CD14-positive monocyte (primary cell): ENCODE data around the gene INPPL1. TPM values are rescaled to one million over a fixed set of nuclear protein-coding genes. Genes with fewer than 3 reads are reported as not detected.
A peak's percentile ranks its signal among the peaks of the same experiment; 100 is the strongest.
"Not testable (repeated sequence)": the region's sequence is repeated elsewhere in the genome, so short reads cannot be mapped to it uniquely, and the experiment has no call there.

Experiments used
- DNase-seq, 3 donors: peaks; one replicate each; pipeline ENCODE4 v3.0.0-alpha.2; 2011 to 2022
- H2AFZ ChIP-seq: 2 replicates; pipeline ENCODE4 v1.6.0; 2012; ENCODE audit warnings: mild to moderate bottlenecking, low read depth, low read length, inconsistent platforms; ENCODE audit not compliant: insufficient read depth, poor library complexity, severe bottlenecking
- H3K27ac ChIP-seq, 2 donors: 1 replicate in 1 of 2; 2 replicates in 1 of 2; pipeline ENCODE4 v1.5.1; 2012 to 2013; ENCODE audit warnings: low read length in 2 of 2, control low read depth in 1 of 2, inconsistent platforms in 1 of 2, low read depth in 1 of 2, mild to moderate bottlenecking in 1 of 2
- H3K27me3 ChIP-seq, 2 donors: one replicate each; pipeline versions ENCODE4 v1.6.0 to v1.6.1; 2011 to 2013; ENCODE audit warnings: low read length in 2 of 2; ENCODE audit not compliant: control insufficient read depth in 2 of 2, insufficient read depth in 2 of 2
- H3K36me3 ChIP-seq, 2 donors: replicated peaks in 1 of 2; 1 replicate in 1 of 2; 2 replicates in 1 of 2; pipeline versions ENCODE4 v1.5.1 to v1.6.1; 2012 to 2013; ENCODE audit warnings: low read length in 2 of 2, control low read depth in 1 of 2, inconsistent platforms in 1 of 2, mild to moderate bottlenecking in 1 of 2; ENCODE audit not compliant: insufficient read depth in 2 of 2, control insufficient read depth in 1 of 2
- H3K4me1 ChIP-seq, 2 donors: 1 replicate in 1 of 2; 2 replicates in 1 of 2; pipeline versions ENCODE4 v1.5.1 to v1.6.1; 2012 to 2013; ENCODE audit warnings: low read length in 2 of 2, control low read depth in 1 of 2, inconsistent platforms in 1 of 2, mild to moderate bottlenecking in 1 of 2, moderate library complexity in 1 of 2; ENCODE audit not compliant: insufficient read depth in 2 of 2, control insufficient read depth in 1 of 2
- H3K4me2 ChIP-seq: replicated peaks from 2 replicates; pipeline ENCODE3; 2012; ENCODE audit warnings: low read length, moderate library complexity, mild to moderate bottlenecking; ENCODE audit not compliant: poor library complexity, severe bottlenecking; ENCODE audit errors: extremely low read depth
- H3K4me3 ChIP-seq, 3 experiments: fragments of 200-600 bp in 1 of 3; sonication (generic) in 1 of 3; replicated peaks in 1 of 3; 1 replicate in 2 of 3; 2 replicates in 1 of 3; pipeline ENCODE4 v1.5.1; 2011 to 2013; ENCODE audit warnings: low read length in 3 of 3, mild to moderate bottlenecking in 3 of 3, control low read depth in 2 of 3, low read depth in 2 of 3, inconsistent platforms in 1 of 3, moderate library complexity in 1 of 3
- H3K79me2 ChIP-seq: 2 replicates; pipeline ENCODE4 v1.6.0; 2012; ENCODE audit warnings: mild to moderate bottlenecking, control low read depth, inconsistent platforms, low read length, moderate library complexity; ENCODE audit not compliant: insufficient read depth
- H3K9ac ChIP-seq: 2 replicates; pipeline ENCODE4 v1.6.0; 2017; ENCODE audit warnings: low read length, mild to moderate bottlenecking; ENCODE audit not compliant: insufficient read depth, poor library complexity, severe bottlenecking
- H3K9me3 ChIP-seq, 2 donors: replicated peaks in 1 of 2; 1 replicate in 1 of 2; 2 replicates in 1 of 2; pipeline versions ENCODE4 v1.5.1 to v1.6.1; 2012 to 2013; ENCODE audit warnings: low read length in 2 of 2, control low read depth in 1 of 2; ENCODE audit not compliant: control insufficient read depth in 1 of 2, insufficient read depth in 1 of 2
- H4K20me1 ChIP-seq: 2 replicates; pipeline ENCODE4 v1.6.0; 2012; ENCODE audit warnings: mild to moderate bottlenecking, low read length, control low read depth, moderate library complexity; ENCODE audit not compliant: insufficient read depth
- H3K27ac Mint-ChIP-seq, 7 donors: one replicate each; pipeline ENCODE4 v1.8.0; 2020; ENCODE audit warnings: mild to moderate bottlenecking in 7 of 7, mixed read lengths in 7 of 7, moderate library complexity in 6 of 7, inconsistent platforms in 2 of 7
- H3K27me3 Mint-ChIP-seq, 3 donors: one replicate each; pipeline ENCODE4 v1.8.0; 2021 to 2022; ENCODE audit warnings: low read depth in 3 of 3, mild to moderate bottlenecking in 3 of 3, mixed read lengths in 3 of 3, moderate library complexity in 3 of 3, inconsistent platforms in 1 of 3
- H3K36me3 Mint-ChIP-seq, 2 donors: one replicate each; pipeline ENCODE4 v1.8.0; 2020; ENCODE audit warnings: mixed read lengths in 2 of 2, inconsistent platforms in 1 of 2, mild to moderate bottlenecking in 1 of 2
- H3K4me1 Mint-ChIP-seq: one replicate; pipeline ENCODE4 v1.8.0; 2020; ENCODE audit warnings: mild to moderate bottlenecking, mixed read lengths
- H3K4me3 Mint-ChIP-seq, 2 donors: one replicate each; pipeline ENCODE4 v1.8.0; 2020; ENCODE audit warnings: mild to moderate bottlenecking in 2 of 2, mixed read lengths in 2 of 2, moderate library complexity in 1 of 2
- H3K9me3 Mint-ChIP-seq, 7 donors: one replicate each; pipeline ENCODE4 v1.8.0; 2020 to 2022; ENCODE audit warnings: mixed read lengths in 7 of 7, mild to moderate bottlenecking in 6 of 7, moderate library complexity in 6 of 7, inconsistent platforms in 2 of 7
- WGBS: methylation state at CpG from one replicate; pipeline ENCODE4 v1.1.5; 2013; ENCODE audit warnings: missing lambda C conversion rate; ENCODE audit not compliant: insufficient coverage; 5-methylcytosine and 5-hydroxymethylcytosine counted together
- intact Hi-C, 2 donors: fragments of 100-400 bp; cut with micrococcal nuclease; formaldehyde crosslinking; loops; one replicate each; pipeline versions ENCODE4 v1.15.0 to v1.15.1; 2023
- polyA plus RNA-seq, 3 donors: library from polyadenylated mRNA; depleted of rRNA in 1 of 3; unstranded in 2 of 3; stranded (reverse) in 1 of 3; fragments of 300-500 nt in 2 of 3; fragments of >200 nt in 1 of 3; fragmentation: Illumina TruSeq in 2 of 3; gene quantifications; 1 replicate in 2 of 3; 2 replicates in 1 of 3; pipeline ENCODE4 v1.2.3, GENCODE V29; 2012 to 2021
- TF ChIP-seq, protein P1 (sequence below): fragments of 200-600 bp; IDR thresholded peaks from one replicate; pipeline ENCODE4 v1.8.0; 2022; ENCODE audit warnings: antibody characterized with exemption, mild to moderate bottlenecking

The INPPL1 gene
- polyA plus RNA-seq, 3 donors = 11.8 to 390 (median 12.6) TPM

DNA sequence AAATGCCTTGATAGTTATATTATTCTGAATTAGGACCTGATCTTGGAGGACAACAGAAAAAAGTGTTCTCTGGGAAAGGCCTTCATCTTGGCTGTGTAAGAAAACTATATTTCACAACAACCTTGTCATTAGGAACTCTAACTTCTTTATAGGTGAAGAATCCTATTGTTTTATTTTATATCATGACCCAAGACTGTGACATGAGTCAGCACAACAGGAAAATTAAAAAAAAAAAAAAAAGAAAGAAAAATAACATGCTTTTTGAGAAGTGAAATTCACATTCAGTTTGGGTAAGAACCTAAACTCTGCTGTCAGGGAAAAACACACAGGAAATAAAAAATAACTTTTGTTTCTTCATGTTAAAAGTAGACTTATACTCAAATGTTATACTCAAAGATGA lies 19.7 kb upstream of the INPPL1 start:
- peak overlapping the region; percentile 44 to 88 (median 67) for H3K27ac Mint-ChIP-seq
- intact Hi-C loops = no loop called here
- Histone ChIP-seq H3K9me3 (no peaks in the 10 kb centered on the region), H4K20me1 (no peaks in the 10 kb centered on the region), H3K9ac (no peak overlapping the region), H2AFZ (no peak overlapping the region), H3K4me1 (peaks cover 52 to 54% of the 10 kb centered on the region in 2 donors), H3K79me2 (no peaks in the 10 kb centered on the region), H3K27me3 (no peaks in the 10 kb centered on the region), H3K4me2 (peak overlapping the region; percentile 22), H3K4me3 (no peak overlapping the region), H3K27ac (peak overlapping the region; percentile 47 to 64), H3K36me3 (no peaks in the 10 kb centered on the region)
- H3K9me3 Mint-ChIP-seq = peaks cover 0 to 4% (median 2%) of the 10 kb centered on the region in 7 donors
- DNase-seq = peak in 2 of 3 donors; percentile 16 to 27
- TF ChIP-seq, protein P1, sequence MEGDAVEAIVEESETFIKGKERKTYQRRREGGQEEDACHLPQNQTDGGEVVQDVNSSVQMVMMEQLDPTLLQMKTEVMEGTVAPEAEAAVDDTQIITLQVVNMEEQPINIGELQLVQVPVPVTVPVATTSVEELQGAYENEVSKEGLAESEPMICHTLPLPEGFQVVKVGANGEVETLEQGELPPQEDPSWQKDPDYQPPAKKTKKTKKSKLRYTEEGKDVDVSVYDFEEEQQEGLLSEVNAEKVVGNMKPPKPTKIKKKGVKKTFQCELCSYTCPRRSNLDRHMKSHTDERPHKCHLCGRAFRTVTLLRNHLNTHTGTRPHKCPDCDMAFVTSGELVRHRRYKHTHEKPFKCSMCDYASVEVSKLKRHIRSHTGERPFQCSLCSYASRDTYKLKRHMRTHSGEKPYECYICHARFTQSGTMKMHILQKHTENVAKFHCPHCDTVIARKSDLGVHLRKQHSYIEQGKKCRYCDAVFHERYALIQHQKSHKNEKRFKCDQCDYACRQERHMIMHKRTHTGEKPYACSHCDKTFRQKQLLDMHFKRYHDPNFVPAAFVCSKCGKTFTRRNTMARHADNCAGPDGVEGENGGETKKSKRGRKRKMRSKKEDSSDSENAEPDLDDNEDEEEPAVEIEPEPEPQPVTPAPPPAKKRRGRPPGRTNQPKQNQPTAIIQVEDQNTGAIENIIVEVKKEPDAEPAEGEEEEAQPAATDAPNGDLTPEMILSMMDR = no peak
- H3K4me3 Mint-ChIP-seq = no peak overlapping the region
- no peaks in the 10 kb centered on the region for H3K36me3 Mint-ChIP-seq
- peaks cover 53% of the 10 kb centered on the region for H3K4me1 Mint-ChIP-seq
- peaks cover 0 to 3% (median 0%) of the 10 kb centered on the region in 3 donors for H3K27me3 Mint-ChIP-seq

DNA sequence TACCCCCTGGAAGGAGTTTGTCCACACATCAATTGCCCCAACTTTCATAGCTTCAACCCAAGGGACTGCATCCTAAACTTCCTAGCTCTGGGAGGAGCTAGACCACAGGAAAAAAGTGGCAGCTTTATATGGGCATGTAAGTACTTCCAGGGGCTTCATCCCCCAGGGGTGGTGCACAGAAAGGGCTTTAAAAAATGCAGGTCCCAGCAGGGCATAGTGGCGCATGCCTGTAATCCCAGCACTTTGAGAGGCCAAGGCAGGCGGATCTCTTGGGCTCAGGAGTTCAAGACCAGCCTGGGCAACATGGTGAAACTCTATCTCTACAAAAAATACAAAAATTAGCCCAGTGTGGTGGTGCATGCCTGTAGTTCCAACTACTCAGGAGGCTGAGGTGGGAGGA lies 17.8 kb upstream of the INPPL1 start:
- H3K79me2 ChIP-seq, H4K20me1 ChIP-seq, H3K4me3 ChIP-seq, intact Hi-C loops, H3K36me3 ChIP-seq, H2AFZ ChIP-seq, H3K4me2 ChIP-seq, H3K4me3 Mint-ChIP-seq, H3K36me3 Mint-ChIP-seq, H3K27me3 Mint-ChIP-seq, H3K27ac ChIP-seq, H3K9ac ChIP-seq, H3K9me3 Mint-ChIP-seq, DNase-seq, H3K9me3 ChIP-seq, H3K27me3 ChIP-seq: not testable (repeated sequence)
- peaks cover 53% of the 10 kb centered on the region for H3K4me1 Mint-ChIP-seq
- peak overlapping the region in 2 of 7 donors; percentile 19 to 50 for H3K27ac Mint-ChIP-seq
- H3K4me1 ChIP-seq = peaks cover 52 to 54% of the 10 kb centered on the region in 2 donors
- 100% methylated on average over 1 of the region's 2 CpGs for WGBS
